Measurements from ENCODE around the gene RTL3.
"Not testable (repeated sequence)": the region's sequence is repeated elsewhere in the genome, so short reads cannot be mapped to it uniquely, and the experiment has no call there.

The RTL3 gene

DNA sequence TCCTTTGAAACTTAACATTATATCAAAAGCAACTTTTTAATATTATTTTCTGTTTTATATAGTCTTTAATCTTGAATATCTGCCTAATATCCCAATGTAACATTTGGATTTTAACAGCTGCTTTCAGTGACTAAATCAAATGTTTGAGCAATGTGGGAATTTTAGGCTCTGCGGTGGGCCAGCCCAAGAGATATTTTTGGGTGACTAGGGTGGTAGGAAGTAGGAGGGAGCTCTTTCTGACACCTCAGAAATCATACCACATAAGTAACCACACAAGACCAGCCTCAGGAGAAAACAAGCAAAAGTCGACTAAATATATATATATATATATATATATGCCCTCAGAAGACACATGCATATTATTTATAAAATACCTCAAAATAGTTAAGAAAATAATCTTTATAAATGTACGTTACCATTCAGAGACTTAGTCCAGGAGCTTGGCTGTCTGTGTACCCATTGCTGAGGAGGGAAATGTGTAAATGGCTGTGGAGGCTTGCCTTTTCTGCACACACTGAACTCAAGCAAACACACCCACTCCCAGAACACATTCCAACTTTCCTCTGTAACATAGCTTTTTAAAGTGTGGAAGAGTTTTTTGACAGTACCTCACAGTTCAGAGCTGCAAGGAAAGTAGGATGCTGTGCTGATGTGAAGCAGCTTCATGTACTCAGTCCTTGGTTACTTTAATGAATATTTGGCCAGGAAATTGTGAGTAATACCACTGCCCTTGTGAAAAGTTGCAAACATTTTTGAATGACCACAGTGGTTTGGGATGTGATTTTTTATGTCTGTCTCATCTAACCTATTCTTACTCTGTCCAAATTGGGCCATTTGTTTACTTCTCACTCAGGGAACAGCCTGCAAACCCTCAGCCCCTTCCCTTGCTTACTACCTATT, at the start of gene RTL3:
RTL3 (minus strand) TSS at position 484 of the 900 bp plus-strand sequence. CDS start 908 bp downstream, outside the sequence.
- DNase-seq, result peak; percentile 5

- no peak for DNase-seq
These were observed 49.7 kb upstream of the RTL3 start for GRCh38 chrX:78708816-78709215.

GRCh38 chrX:78708262-78708661, 49.1 kb upstream of the RTL3 start:
- peak; percentile 0 for DNase-seq

GRCh38 chrX:78706071-78706470, 46.9 kb upstream of the RTL3 start:
- DNase-seq, result no peak

- DNase-seq, result no peak
These were observed 34.4 kb upstream of the RTL3 start for GRCh38 chrX:78693536-78693935.

GRCh38 chrX:78693012-78693411, 33.9 kb upstream of the RTL3 start:
- DNase-seq, result no peak

- no peak for DNase-seq
These were observed 28.5 kb upstream of the RTL3 start for GRCh38 chrX:78687586-78687985.

- DNase-seq, result no peak
These were observed 14.1 kb upstream of the RTL3 start for GRCh38 chrX:78673246-78673645.

DNA sequence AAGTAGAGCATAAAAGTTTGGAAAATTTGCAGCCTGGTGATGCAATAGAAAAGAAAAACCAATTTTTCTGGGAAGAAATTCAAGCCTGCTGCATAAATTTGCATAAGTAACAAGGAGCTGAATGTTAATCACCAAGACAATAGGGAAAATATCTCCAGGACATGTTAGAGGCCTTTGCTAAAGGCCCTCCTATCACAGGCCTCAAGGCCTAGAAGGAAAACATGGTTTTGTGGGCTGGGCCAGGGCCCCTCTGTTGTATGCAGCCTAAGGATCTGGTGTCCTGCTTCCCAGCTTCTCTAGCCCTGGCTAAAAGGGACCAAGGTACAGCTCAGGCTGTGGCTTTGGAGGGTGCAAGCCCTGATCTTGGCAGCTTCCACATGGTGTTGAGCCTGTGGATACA, 6.2 kb upstream of the RTL3 start:
- no peak for DNase-seq

- DNase-seq, result no peak
These were observed 2.7 kb upstream of the RTL3 start for GRCh38 chrX:78661836-78662235.

DNA sequence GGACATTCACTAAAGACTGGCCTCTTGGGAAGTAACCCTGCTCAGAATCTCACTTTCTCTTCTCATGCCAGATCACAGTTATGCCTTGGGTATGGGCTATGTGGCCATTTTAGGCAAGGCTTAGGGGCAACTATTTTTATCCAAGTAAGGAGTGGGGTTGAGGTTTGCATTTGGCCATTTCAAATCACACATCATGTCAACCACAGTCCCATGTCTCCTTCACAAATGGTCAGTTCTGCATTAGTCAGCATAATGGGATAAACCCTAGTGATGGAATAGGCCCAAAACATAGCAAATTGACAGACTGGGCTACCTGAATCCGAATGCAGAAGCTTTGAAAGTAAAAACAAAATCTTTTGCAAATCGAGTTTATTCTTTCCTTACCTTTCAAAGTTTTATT, 827 bp upstream of the RTL3 start:
- no peak for DNase-seq

DNA sequence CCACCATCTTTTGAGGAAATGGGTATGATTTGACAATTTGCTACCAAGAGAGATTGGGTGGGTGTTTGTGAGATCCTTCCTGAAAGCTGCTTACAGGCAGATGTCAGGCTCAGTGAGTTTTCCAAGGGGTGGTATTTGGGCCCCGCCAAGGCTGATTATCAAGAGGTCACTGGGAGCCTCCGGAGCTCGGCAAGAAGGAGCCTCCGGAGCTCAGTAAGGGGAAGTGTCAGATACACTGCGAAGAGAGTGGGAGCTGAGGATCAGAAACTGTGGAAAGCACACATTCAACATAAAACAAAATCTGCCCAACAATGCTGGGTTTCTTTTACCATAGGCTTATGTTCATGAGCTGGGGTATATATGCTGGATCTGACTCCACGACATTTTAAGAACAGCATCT, 714 bp downstream of the RTL3 start:
- no peak for DNase-seq

DNA sequence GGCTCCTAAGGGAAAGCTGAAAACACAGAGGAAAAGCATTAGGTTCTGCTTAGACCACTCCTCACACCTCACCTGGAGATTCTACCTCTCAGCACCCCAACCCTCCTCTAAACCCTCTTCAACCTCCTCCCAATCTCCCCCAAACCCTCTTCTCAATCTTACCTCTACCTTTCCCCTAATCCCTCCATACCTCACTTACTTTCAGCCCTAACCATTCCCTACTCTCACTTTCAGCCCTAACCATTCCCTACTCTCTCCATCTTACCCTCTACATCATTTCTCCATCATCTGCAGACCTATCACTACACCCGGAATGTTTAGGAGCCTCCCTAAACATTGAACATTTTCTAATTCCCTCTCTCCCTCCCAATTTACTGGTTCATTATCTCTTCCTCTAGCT, 3.5 kb downstream of the RTL3 start:
- DNase-seq, result no peak

- DNase-seq, result peak; percentile 5
These were observed 5.9 kb downstream of the RTL3 start for GRCh38 chrX:78653118-78653822.

DNA sequence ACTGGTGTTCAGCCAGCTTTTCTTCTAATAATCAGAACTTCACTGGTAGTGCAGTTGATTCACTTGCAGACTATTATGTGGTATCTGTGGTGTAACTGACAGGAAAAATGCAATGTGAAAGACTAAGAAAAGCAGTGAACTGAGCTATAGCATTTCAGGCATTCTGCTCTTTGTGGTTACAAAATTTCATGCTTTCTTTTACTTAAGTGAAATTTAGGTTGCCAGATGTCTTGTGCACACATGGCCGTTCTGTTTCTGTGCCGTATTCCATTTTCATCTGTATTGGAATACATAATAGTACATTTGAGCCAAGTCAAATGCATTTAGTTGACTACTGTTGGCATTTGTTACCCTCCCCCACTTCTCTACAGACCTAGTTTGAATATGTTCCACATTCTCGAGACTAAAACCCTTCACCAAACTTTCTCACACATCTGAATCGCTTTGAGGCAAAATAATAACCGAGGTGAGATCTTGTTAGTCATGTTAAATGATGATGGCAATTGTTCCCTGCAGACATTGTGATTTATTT, 8.2 kb downstream of the RTL3 start:
- DNase-seq, result peak; percentile 14

DNA sequence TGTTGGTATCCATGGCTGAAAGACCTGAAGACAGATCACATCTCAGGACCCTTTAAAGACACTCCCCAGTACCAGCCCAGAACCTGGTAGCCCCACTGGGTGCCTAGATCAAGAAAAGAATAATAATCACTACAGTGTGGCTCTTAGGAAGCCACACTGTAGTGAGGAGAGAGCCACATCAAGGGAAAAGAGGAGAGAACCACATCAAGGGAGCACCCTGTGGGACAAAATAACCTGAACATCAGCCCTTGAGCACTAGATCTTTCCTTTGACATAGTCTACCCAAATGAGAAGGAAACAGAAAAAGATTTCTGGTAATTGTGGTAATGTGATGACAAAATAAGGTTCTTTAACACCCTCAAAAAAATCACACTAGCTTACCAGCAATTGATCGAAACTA, 15.3 kb downstream of the RTL3 start:
- DNase-seq, result peak; percentile 18

DNA sequence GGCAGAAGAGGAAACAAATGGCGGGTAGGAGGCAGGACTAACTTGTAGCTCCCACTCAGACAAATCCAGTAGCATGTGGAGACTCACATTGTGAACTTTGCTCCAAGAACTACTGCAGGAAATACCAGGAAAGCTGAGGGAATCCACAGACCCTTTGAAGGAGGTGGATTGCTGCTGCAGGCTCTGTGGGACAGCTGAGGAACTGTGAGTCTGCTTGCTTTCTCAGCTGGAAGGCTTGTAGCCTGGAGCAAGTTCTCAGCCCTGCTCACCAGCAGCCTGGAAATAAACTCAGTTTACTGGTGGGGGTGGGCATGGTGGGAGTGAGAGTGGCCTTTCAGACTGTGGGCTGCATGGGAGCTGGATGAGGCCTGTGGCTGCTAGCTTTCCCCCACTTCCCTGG, 16.0 kb downstream of the RTL3 start:
- no peak for DNase-seq

DNA sequence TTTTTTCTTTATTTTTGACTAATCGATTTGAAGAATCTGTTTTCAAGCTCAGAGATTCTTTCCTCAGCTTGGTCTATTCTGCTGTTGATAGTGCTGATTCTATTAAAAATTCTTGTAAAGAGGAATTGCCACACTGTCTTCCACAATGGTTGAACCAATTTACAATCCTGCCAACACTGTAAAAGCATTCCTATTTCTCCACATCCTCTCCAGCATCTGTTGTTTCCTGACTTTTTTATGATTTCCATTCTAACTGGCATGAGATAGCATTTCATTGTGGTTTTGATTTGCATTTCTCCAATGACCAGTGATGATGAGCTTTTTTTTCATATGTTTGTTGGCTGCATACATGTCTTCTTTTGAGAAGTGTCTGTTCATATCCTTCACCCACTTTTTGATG, 23.0 kb downstream of the RTL3 start:
- DNase-seq, result not testable (repeated sequence)

- DNase-seq, result no peak
These were observed 33.9 kb downstream of the RTL3 start for GRCh38 chrX:78624962-78625909.

- DNase-seq, result no peak
These were observed 34.7 kb downstream of the RTL3 start for GRCh38 chrX:78624426-78624825.

DNA sequence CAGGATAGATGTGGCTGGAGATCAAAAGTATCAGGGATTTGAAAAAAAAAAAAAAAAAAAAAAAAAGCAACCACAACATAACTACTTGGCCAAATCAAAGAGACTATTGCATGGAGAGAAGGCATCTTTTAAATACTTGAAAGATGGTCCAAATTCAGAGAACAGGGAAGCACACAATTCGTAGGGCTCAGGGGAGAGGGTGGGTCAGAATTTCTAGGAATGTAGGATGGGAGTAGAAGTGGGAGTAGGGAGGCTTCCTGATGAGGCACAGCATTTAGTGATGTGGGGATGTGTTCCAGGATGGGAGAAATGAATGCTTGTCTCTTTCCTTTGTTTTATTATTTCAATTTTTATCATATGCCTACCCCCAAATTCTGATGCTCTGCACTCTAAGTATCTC, 36.3 kb downstream of the RTL3 start:
- no peak for DNase-seq

DNA sequence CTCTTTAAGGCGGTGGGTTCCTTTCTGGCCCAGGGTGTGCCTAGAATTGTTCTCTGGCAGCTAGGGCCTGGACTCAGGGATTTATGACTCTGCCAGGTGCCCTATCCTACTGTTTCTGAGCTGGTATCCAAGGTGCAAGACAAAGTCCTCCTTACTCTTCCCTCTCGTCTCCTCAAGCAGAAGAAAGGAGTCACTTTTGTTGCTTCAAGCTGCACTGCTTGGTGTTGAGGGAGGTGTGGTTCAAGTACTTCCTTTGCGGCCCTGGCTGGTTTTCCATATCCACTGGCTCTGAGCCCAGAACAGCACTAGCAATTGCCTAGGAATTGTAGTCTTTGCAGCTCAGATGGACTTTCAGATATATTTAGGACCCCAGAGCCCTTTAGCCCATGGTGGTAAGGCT, 39.3 kb downstream of the RTL3 start:
- DNase-seq, result no peak

DNA sequence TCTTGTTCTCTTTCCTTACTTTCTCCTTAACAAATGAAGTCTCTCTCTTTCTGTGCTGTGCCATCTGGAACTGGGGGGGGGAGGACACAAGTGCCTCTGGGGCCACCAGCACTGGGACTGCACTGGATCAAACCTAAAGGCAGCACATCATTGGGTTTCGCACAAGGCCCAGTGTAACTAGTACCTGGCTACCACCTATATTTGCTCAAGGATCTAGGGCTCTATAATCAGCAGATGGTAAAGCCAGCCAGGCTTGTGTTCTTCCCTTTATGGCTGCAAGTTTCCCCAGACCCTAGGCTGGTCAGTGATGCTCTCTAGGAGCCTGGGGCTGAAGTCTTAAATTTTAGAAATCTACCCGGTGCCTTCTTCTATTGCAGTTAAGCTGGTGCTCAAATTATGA, 40.1 kb downstream of the RTL3 start:
- no peak for DNase-seq
